Lung microvascular endothelial cell (primary cell): Measurements from ENCODE around the gene SH2D4B. TPM values are rescaled to one million over a fixed set of nuclear protein-coding genes. Genes with fewer than 3 reads are reported as not detected.
"Not testable (repeated sequence)": the region's sequence is repeated elsewhere in the genome, so short reads cannot be mapped to it uniquely, and the experiment has no call there.

ENCODE experiments used
- DNase-seq, 2 donors: peaks; one replicate each; pipeline versions ENCODE4 v3.0.0 to v3.0.0-alpha.2; 2010; ENCODE audit warnings: low read depth in 2 of 2
- total RNA-seq: library from RNA; depleted of rRNA; stranded (reverse); fragments of >200 nt; gene quantifications from 2 replicates; pipeline ENCODE4 v1.2.1, GENCODE V29; 2014

Gene SH2D4B
- total RNA-seq, 1 donor from 2014 or later: under 0.01 TPM

DNA sequence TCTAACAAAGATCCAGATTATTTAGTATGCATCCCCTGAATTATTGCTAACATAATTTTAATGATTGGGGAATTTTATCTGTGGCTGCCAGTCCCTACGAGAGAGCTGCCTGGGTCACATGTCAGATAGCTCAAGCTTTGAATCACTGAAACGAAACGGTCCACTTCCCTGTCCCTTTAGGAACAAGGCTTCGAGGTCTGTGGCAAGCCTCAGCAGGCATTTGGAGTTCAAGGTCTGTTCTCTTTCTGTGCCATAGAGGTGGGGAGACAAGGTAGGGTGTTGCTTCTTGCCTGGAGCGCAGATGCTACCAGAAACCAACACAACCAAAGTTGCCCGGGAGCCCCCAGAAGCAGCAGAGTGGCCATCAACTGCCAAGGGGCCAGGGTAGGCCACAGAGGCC lies 13.9 kb upstream of the SH2D4B start:
- no peak for DNase-seq

DNA sequence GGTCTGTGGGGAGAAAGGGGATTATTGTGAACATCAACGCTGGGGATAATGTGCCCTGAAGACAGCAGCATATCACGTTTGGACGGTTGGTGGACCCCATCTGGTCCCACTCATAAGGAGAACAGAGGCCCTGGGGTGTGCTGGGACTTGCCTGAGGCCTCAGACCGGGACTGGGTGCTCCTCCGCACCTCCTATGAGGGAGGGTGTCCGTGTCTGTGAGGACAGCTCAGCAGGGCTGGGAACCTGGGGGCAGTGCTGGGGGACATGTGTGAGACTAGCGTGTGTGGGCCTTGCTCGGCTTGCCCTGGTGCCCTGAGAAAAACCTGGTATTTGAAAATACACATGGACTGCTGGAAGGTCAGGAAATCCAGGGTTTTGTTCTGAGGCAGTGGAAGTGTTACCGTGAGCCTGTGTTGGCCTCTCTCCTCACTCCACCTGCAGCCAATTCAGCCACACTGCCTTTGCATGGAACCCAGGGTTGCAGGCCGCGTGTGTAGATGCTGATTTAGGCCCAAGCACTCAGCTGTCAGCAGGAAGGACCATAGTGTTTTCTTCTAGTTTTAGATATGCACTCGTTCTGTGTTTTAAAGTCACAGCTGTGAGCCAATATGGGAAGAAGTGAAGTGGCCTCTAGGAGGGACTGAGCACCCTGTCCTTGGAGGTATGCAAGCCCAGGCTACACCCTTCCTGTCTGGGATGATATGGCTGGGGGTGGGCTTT lies 13.4 kb upstream of the SH2D4B start:
- DNase-seq: no peak

DNA sequence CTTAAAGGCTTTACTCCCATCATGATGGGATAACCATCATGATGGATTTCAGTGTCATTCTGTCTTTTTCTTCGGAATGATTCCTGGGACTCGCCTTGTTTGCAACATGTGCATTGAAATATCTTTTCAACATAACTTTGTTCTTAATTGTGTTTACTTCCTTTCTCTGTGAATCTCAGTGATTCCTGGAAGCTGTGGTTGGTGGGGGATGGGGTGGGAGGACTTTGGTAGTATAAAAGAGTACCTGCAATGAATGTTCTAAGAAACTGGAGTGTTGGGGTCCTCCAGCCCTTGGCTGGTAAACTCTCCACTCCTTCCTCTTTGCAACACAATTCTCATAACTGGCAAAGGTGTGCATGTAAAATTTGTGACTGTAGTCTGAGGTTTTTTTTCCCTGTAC lies 11.5 kb upstream of the SH2D4B start:
- DNase-seq: no peak

DNA sequence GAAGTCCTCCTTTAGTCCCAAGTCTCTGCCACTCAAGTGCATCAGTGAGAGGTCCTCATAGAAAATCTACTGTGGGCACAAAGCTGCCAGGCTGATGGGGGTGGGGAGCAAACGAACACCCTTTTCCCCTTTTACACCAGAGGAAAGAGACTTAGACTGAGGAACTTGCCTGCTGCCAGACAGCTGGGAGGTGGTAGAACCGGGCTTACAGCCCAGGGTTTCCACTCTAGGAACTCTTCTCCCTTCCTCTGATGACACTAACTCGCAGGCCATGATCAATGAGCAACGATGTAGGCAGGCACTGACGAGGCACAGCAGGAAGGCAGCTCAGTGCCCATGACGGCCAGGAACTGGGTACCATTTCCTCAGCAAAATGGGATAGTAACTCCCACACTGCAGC lies 11.0 kb upstream of the SH2D4B start:
- DNase-seq: no peak

DNA sequence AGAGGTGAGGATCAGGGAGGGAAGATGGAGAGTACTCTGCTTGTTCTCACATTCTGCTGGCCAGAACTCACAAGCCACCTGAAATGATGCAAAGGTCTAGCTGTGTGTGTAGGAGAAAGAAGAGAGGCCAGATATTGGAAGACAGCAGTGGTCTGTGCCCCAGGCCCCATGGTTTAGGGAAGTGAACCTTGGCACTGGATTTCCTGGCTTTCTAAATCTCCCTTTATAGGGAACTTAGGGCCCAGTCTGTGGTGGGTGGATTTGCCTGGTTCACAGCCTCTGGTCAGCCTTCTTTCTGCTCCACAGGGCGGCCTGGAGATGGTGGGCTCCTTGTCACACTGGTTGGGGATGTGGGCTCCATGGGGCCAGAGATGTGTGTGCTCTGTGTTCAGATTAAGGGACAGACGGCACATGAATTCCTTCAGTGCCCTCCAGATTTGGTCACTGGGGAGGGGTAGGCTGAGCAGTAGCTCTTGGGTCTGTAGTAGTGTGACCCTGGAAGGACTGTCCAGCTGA lies 9.5 kb upstream of the SH2D4B start:
- DNase-seq: no peak

DNA sequence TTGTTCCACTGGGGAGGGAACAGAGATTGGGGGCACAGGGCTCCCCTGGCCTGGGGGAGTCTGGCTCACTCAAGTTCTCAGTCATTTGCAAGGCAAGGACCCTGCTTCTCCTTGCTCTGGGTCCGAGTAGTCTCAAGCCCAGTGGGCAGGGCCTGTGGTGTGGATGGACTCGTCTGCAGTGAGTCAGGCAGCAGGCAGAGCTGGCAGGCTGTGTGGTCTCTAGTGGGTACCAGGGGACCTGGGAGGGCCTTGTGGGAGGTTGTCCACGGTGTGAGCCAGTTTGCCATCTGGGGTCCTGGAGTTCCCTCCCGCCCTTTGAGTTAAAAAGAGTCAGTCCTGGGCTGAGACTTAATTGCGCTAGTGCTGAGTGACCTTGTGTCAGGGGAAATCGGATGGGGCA lies 8.8 kb upstream of the SH2D4B start:
- DNase-seq: no peak

DNA sequence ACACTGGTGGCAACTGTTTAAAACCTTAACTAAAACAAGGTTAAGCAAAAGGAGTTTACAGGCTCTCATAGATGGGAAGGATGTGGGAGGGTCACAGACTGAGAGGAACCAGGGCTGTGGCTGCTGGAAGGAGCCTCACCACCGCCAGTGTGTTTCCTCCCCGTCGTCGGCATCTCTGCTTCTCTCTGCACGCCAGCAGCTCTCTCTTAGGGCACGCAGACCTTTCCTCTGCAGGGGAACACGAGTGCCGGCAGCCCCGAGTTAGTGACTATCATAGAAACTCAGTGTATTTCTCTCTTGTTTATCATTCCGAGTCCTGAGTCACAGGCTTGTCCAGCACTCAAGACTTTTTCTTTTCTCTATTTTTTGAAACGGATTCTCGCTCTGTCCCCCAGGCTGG lies 8.1 kb upstream of the SH2D4B start:
- DNase-seq: no peak

DNA sequence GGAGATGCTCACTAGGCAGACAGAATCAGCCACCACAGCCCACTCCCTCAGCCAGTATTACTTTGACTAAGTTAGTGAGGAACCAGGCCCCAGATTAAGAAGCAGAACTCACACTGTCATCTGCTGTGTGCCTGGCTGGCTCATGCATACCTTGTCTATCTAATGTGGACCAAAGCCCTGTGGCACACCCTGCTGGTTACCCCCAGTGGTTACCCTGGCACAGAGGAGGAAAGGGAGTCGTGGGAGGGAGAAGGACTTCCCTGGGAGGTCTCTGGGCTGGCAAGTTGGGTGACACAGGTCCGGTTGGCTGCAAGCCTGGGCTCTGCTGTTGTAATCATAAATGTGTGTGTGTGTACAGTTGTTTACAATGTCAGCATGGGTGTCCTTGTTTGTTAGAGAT lies 7.5 kb upstream of the SH2D4B start:
- peak; percentile 47 to 57 for DNase-seq

DNA sequence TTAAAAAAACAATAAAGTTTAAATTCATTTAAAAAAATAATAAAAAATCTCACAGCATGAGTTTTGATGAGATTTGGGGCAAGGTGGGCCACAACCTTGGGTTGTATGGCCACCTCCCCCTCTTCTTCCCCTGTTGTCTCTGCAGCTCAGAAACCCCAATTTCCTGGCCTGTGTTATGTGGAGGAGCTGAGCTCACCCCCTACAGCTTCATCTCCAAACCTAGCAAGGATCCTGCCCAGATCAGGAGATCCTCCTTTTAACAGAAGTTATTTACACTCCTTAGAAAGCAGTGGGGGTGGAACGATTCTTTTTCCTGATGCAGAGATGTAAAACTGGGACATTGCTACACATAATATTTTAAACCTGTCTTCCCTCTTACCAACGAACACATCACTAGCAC lies 6.9 kb upstream of the SH2D4B start:
- no peak for DNase-seq

DNA sequence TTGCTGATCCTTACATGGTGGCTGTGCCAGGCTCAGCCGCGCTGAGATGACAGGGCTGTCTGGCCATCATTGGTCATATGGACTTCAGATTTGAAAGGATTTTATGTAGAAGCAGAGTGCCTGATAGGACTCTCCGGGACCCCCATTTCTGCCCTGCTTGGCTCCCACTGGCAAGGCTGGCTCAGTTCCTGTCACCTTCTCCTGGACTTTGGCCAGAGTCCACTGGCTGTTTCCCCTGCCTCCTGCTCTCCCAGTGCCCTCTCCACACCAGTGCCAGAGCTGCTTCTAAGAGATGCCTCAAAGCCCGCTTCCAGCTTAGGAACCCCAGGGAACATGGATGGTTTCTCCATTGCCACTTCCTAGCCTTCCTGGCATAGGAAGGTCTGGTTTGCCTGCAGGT lies 5.1 kb upstream of the SH2D4B start:
- no peak for DNase-seq

DNA sequence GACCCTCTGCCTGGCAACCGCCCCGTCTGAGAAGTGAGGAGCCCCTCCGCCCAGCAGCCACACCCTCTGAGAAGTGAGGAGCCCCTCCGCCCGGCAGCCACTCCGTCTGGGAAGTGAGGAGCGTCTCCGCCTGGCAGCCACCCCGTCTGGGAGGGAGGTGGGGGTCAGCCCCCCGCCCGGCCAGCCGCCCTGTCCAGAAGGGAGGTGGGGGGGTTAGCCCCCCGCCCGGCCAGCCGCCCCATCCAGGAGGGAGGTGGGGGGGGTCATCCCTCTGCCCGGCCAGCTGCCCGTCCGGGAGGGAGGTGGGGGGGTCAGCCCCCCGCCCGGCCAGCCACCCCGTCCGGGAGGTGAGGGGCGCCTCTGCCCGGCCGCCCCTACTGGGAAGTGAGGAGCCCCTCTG lies 3.6 kb upstream of the SH2D4B start:
- DNase-seq: not testable (repeated sequence)

DNA sequence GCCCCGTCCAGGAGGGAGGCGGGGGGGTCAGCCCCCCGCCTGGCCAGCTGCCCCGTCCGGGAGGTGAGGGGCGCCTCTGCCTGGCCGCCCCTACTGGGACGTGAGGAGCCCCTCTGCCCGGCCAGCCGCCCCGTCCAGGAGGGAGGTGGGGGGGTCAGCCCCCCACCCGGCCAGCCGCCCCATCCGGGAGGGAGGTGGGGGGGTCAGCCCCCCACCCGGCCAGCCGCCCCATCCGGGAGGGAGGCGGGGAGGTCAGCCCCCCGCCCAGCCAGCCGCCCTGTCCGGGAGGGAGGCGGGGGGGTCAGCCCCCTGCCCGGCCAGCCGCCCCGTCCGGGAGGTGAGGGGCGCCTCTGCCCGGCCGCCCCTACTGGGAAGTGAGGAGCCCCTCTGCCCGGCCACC lies 3.1 kb upstream of the SH2D4B start:
- DNase-seq: not testable (repeated sequence)

DNA sequence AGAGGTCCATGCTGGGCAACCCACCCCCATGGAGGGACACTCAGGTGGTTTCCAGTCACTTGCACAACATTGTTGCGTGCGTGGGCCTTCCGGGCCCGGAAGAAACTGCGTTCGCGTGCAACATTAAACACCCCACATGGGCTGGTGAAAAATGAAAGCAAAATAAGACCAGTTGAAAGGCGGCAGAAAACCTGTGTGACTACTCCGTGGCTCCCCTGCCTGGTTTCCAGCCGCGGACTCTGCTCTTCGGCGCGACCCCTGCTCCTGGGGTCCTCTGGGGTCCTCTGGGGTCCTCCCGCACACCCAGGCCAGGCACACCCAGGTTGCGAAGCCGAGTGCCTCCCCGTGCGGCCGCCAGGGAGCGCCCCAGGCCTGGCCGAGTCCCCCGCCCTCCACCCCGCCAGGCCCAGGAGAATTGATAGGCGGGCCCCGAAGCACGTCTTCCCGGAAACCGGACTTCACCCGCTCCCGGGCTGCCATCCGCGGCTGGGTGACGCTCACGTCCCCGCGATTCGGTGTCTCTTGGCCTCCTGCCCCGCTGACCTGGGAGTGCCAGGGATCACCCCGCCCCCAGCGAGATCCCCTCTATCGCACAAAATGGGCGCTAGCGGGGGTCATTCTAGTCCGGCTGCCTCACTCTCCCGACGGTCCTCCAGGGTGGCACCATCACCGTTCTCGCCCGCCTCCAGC lies 1.9 kb upstream of the SH2D4B start:
- DNase-seq: peak in 1 of 2 donors; percentile 72

DNA sequence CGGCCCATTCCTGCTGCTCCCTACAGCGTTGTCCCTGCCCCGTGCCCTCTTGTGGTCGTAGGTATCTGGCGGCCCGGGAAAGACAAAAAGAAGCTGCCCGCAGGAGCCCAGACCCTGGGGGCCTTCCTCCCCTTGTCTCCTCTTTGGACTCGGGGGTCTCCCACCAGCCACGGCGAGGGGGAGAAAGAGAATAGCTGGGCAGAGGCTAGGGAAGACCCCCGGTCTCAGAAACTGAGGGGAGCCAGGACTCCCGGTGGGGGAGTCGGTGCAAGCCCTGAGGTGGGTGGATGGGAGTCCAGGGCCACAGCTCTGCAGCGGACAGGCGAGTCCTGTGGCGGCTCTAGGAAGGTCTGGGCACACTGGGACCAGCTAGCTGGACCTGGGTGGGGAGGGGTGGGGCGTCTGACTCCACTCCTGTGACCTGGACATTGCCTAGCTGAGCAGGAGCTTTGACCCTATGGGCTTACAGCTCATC lies 1.3 kb upstream of the SH2D4B start:
- no peak for DNase-seq

DNA sequence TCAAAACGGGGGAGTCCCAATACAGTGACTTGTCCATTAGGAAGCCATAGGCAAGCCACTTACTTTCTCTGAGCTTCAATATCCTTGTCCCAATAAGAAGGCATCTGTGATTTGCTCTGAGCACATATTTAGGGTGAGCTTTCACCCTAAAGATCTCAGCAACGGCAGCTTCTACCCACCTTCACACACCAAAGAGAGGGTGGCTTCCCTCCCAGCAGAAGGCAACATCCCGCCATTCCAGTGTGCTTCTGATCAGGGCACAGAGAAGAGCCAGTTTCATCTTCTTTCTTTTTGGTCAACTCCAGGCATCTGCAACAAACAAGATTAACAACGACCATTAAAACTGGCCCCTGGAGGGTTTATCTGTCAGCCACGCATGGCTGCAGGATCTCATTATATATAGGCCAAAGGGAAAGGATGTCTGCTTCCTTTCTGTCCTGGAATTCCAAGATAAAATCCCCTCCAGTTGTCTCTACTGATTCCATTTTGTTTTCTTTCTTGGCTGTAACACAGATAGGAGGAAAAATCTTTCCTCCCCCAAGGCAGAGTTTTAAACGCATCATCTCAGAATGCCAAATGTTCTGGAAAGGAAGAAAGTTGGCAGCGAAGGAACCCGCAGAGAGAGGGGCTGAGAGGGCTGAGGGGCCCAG lies 491 bp upstream of the SH2D4B start:
- no peak for DNase-seq

DNA sequence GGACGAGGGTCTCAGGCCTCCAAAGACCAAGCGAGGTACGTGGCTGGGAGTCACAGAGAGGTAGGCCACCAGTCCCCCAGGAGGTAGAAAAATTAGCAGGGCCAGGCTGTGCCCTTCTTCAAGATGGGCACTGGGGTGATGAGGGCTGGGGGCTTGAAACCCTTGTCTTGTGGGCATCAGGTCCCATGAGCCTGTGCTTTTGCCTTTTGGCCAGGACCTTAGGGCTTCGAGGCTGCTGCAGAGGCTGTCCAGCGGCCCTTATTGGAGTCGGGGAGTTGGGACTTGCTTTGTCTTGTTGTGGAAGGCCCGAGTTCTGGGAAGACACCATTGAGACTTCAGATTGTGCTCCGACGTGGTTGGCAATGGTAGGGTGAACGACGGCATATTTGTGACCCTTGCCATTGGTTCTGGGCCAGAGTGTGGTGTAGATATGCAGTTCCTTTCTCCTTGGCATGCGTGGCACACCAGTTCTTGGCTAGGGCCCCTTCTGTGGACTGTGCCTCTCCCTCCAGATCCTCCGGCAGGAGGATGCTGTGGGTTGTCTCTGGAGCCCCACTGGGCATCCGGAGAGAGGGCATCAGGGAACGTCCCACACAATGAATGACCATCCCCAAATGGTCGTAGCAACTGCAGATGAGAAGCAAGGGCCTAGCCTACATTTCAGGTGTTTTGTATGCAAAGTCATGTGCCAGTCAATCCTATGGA lies 931 bp downstream of the SH2D4B start:
- DNase-seq: no peak

DNA sequence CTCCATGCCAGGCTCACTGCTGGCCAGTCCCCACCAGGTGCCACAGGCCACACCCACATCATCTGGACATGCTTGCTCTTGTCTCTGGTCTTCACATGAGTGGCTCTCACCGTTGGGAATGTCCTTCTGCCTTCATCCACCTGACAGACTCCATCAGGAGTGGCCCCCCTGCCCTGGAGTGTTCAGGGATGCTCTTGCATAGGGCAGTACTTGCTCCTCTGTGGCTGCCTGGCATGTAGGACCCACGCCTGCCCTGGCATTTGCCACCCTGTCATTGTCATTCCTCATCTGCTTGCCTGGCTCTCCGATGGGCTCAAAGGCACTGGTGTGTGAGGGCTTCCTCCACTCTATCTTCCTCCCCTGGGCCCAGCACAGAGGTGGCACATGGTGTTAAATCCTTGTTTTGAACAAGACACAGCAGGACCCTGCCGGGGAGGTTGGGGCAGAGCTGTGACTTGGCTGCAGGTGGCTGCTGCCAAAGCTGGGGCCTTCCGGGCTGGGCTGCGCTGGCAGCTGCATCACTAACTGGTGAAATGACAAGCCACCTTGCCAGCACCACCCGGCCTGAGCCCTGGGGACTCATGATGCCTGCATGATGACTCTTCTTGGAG lies 1.8 kb downstream of the SH2D4B start:
- no peak for DNase-seq

DNA sequence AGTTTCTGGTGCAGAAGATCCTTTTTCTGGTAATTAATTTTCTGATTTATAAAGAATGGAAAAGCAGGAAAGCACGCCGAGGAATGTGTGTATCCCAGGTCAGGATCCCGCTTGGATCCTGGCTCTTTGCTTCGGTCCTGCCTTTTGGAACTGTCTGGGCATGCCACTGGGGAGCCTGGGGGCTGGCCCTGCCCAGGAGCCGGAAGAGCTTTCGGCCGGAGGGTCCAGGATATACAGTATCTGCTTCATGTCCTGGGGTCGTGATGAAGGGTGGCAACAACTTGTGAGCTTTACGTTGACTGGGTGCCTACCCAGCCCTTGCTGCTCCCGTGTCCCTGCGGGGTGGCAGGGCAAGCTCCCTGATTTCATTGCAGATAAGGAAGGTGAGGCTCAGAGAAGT lies 2.4 kb downstream of the SH2D4B start:
- no peak for DNase-seq

DNA sequence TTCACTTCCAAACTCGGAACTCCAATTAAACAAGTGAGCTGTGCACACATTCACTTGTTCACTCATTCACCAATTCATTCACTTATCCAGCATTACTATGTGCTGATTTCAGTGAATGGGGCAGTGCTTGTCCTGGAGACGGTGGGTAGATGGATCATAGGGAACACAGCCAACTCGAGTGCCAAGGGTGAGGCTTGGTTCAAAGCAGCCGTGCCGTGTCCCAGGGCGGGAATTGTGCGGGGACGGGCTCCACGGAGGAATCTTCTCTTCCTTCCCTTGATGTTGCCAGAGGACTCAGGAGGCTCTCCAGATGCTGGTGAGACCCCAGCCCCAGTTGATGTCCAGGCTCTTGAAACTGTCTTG lies 2.9 kb downstream of the SH2D4B start:
- DNase-seq: no peak

DNA sequence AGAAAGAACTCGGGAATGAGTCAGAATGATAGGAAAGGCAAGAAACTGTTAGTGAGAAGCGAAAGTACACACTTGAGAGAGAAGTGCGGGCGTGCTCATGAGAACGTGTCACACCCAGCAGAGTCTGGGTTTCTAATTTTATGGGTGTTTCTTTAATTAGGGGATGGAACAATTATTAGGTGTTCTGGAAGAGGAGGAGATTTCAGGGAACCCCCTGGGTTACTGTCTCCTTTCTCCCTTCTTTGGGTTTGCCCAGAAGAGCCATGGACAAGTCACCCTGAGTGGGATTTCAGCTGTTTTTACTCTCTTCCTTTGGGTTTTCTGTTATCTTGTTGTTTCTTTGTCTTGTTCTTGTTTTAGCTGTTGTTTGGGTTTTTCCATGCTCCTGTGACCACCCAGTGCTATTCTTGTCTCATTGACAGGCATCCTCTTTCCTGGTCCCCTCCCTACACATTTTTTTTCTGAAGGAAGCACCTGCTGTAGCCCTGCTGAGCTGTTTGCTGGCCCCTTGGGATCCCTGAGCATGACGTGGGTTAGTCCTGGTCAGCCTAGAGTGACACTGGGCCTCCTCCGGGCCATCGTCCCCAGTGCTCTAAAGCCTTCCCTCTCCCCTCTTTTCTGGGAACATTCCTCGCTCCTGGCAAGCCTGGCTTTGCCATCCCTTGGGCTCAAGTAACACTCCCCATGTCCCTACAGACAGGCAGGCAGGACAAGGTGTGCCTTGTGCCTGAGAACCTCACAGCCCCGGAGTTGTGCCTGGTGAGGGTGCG lies 3.5 kb downstream of the SH2D4B start:
- DNase-seq: peak; percentile 60 to 88

DNA sequence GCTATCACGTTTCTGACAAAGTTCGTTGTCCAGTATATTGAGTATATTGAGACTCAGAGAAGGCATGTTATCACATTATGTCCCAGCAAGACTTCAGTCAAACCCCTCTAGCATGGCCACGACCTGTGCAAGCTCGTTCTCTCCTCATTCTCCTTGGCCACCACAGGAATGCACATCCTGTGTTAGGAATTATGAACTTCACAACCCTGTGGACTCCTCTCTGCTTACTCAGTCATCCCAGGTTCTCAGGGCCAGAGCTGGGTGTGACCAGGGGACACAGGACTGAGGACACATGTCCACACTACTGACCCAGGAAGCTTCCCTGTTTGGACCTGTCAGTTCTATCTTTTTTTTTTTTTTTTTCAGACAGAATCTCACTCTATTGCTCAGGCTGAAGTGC lies 4.4 kb downstream of the SH2D4B start:
- DNase-seq: no peak
